Amygdala (tissue), 56 donors: Measurements from ENCODE around the gene RAB38.

Experiments used
- DNase-seq, 56 donors: peaks; one replicate each; lab custom pipeline; 2025; lab: John Stamatoyannopoulos, UW

The RAB38 gene

GRCh38 chr11:88170673-88171072 is 4.6 kb downstream of the RAB38 start:
- no peak for DNase-seq

- DNase-seq = no peak
Observed at GRCh38 chr11:88169881-88170280, 5.4 kb downstream of the RAB38 start.

- no peak for DNase-seq
Observed at GRCh38 chr11:88169471-88169870, 5.8 kb downstream of the RAB38 start.

GRCh38 chr11:88167853-88168252 is 7.4 kb downstream of the RAB38 start:
- no peak for DNase-seq

GRCh38 chr11:88164806-88165585 is 10.2 kb downstream of the RAB38 start:
- DNase-seq = no peak

- DNase-seq = no peak
Observed at GRCh38 chr11:88164320-88164719, 10.9 kb downstream of the RAB38 start.

- no peak for DNase-seq
Observed at GRCh38 chr11:88158081-88158480, 17.2 kb downstream of the RAB38 start.

GRCh38 chr11:88157370-88157769 is 17.9 kb downstream of the RAB38 start:
- no peak for DNase-seq

GRCh38 chr11:88152381-88152780 is 22.9 kb downstream of the RAB38 start:
- no peak for DNase-seq

- no peak for DNase-seq
Observed at GRCh38 chr11:88151709-88152265, 23.5 kb downstream of the RAB38 start.

- DNase-seq = no peak
Observed at GRCh38 chr11:88146106-88146505, 29.1 kb downstream of the RAB38 start.

- DNase-seq = no peak
Observed at GRCh38 chr11:88139865-88140264, 35.4 kb downstream of the RAB38 start.

GRCh38 chr11:88131764-88132470 is 43.3 kb downstream of the RAB38 start:
- DNase-seq = no peak

- DNase-seq = no peak
Observed at GRCh38 chr11:88122956-88123355, 52.3 kb downstream of the RAB38 start.

GRCh38 chr11:88119561-88119960 is 55.7 kb downstream of the RAB38 start:
- no peak for DNase-seq

- no peak for DNase-seq
Observed at GRCh38 chr11:88117281-88117858, 57.9 kb downstream of the RAB38 start.

GRCh38 chr11:88115828-88116755 is 59.2 kb downstream of the RAB38 start:
- no peak for DNase-seq

- DNase-seq = no peak
Observed at GRCh38 chr11:88114486-88115045, 60.7 kb downstream of the RAB38 start.

GRCh38 chr11:88106666-88107065 is 68.6 kb downstream of the RAB38 start:
- no peak for DNase-seq

GRCh38 chr11:88105951-88106350 is 69.3 kb downstream of the RAB38 start:
- no peak for DNase-seq
